ENCODE measurements around the gene NMNAT2. TPM values are rescaled to one million over a fixed set of nuclear protein-coding genes. Genes with fewer than 3 reads are reported as not detected.

NMNAT2 gene
- polyA plus RNA-seq, 3 donors = 0.22 to 0.43 TPM; not detected in 1

GRCh38 chr1:183306317-183307042, 111.7 kb downstream of the NMNAT2 start:
- H3K4me1 Mint-ChIP-seq = no peaks in the 10 kb centered on the region
- no peaks in the 10 kb centered on the region for H3K4me1 ChIP-seq (ENCODE audit: control insufficient read depth in 1 of 2, insufficient read depth in 2 of 2, low read length in 2 of 2)
- H3K9me3 ChIP-seq (replicated peaks in 1 of 2; ENCODE audit: control insufficient read depth in 1 of 2, insufficient read depth in 1 of 2, low read length in 2 of 2) = no peaks in the 10 kb centered on the region
- H3K9me3 Mint-ChIP-seq = peaks cover 0 to 4% (median 0%) of the 10 kb centered on the region in 7 donors
- no peaks in the 10 kb centered on the region for H3K27me3 ChIP-seq (ENCODE audit: control insufficient read depth in 2 of 2, insufficient read depth in 2 of 2, low read length in 2 of 2)
- no peak overlapping the region for H2AFZ ChIP-seq (ENCODE audit: insufficient read depth, low read depth, low read length, poor library complexity, severe bottlenecking)
- H3K27ac ChIP-seq (ENCODE audit: low read depth in 1 of 2, low read length in 2 of 2) = no peak overlapping the region
- intact Hi-C loops (cut with micrococcal nuclease) = no loop called here
- WGBS (ENCODE audit: insufficient coverage) = 65% methylated on average over 3 of the region's 5 CpGs
- no peaks in the 10 kb centered on the region for H4K20me1 ChIP-seq (ENCODE audit: insufficient read depth, low read length)
- peak; percentile 39 for TF ChIP-seq CTCF (IDR thresholded peaks at IDR 0.05)
- no peaks in the 10 kb centered on the region for H3K36me3 Mint-ChIP-seq
- H3K27ac Mint-ChIP-seq = no peak overlapping the region
- no peak overlapping the region for H3K4me3 Mint-ChIP-seq
- DNase-seq = no peak
- no peaks in the 10 kb centered on the region for H3K79me2 ChIP-seq (ENCODE audit: insufficient read depth, low read length)
- H3K9ac ChIP-seq (ENCODE audit: insufficient read depth, low read length, poor library complexity, severe bottlenecking) = no peak overlapping the region
- no peak overlapping the region for H3K4me3 ChIP-seq (replicated peaks in 1 of 3; ENCODE audit: low read depth in 2 of 3, low read length in 3 of 3)
- peaks cover 3 to 10% (median 9%) of the 10 kb centered on the region in 3 donors for H3K27me3 Mint-ChIP-seq (ENCODE audit: low read depth in 3 of 3)
- H3K4me2 ChIP-seq (replicated peaks; ENCODE audit: extremely low read depth, low read length, poor library complexity, severe bottlenecking) = no peak overlapping the region
- H3K36me3 ChIP-seq (replicated peaks in 1 of 2; ENCODE audit: control insufficient read depth in 1 of 2, insufficient read depth in 2 of 2, low read length in 2 of 2) = no peaks in the 10 kb centered on the region

GRCh38 chr1:183304440-183305107, 113.6 kb downstream of the NMNAT2 start:
- Histone ChIP-seq H3K27me3 (ENCODE audit: control insufficient read depth in 2 of 2, insufficient read depth in 2 of 2, low read length in 2 of 2) (no peaks in the 10 kb centered on the region), H2AFZ (ENCODE audit: insufficient read depth, low read depth, low read length, poor library complexity, severe bottlenecking) (no peak overlapping the region), H3K9me3 (replicated peaks in 1 of 2; ENCODE audit: control insufficient read depth in 1 of 2, insufficient read depth in 1 of 2, low read length in 2 of 2) (no peaks in the 10 kb centered on the region), H3K4me3 (replicated peaks in 1 of 3; ENCODE audit: low read depth in 2 of 3, low read length in 3 of 3) (no peak overlapping the region), H3K36me3 (replicated peaks in 1 of 2; ENCODE audit: control insufficient read depth in 1 of 2, insufficient read depth in 2 of 2, low read length in 2 of 2) (no peaks in the 10 kb centered on the region), H3K79me2 (ENCODE audit: insufficient read depth, low read length) (no peaks in the 10 kb centered on the region), H3K4me2 (replicated peaks; ENCODE audit: extremely low read depth, low read length, poor library complexity, severe bottlenecking) (no peak overlapping the region), H4K20me1 (ENCODE audit: insufficient read depth, low read length) (no peaks in the 10 kb centered on the region), H3K27ac (ENCODE audit: low read depth in 1 of 2, low read length in 2 of 2) (no peak overlapping the region), H3K9ac (ENCODE audit: insufficient read depth, low read length, poor library complexity, severe bottlenecking) (no peak overlapping the region), H3K4me1 (ENCODE audit: control insufficient read depth in 1 of 2, insufficient read depth in 2 of 2, low read length in 2 of 2) (no peaks in the 10 kb centered on the region)
- H3K36me3 Mint-ChIP-seq = no peaks in the 10 kb centered on the region
- TF ChIP-seq CTCF (IDR thresholded peaks at IDR 0.05) = no peak
- H3K27me3 Mint-ChIP-seq (ENCODE audit: low read depth in 3 of 3) = peaks cover 3 to 10% (median 7%) of the 10 kb centered on the region in 3 donors
- H3K27ac Mint-ChIP-seq = peak overlapping the region in 1 of 7 donors; percentile 67
- H3K4me3 Mint-ChIP-seq = no peak overlapping the region
- intact Hi-C loops (cut with micrococcal nuclease) = no loop called here
- H3K9me3 Mint-ChIP-seq = peaks cover 0 to 3% (median 0%) of the 10 kb centered on the region in 7 donors
- WGBS (ENCODE audit: insufficient coverage) = 97% methylated on average over 5 of the region's 7 CpGs
- no peaks in the 10 kb centered on the region for H3K4me1 Mint-ChIP-seq
- no peak for DNase-seq

Data from CD14-positive monocyte (primary cell).